CD4-positive, alpha-beta T cell treated with Interleukin-1 beta for 1 hour (primary cell): ENCODE measurements around the gene KLHDC7A.

Experiments used
- DNase-seq, 2 donors: peaks; one replicate each; pipeline ENCODE4 v3.0.0-alpha.2; 2020 to 2022

KLHDC7A gene

DNA sequence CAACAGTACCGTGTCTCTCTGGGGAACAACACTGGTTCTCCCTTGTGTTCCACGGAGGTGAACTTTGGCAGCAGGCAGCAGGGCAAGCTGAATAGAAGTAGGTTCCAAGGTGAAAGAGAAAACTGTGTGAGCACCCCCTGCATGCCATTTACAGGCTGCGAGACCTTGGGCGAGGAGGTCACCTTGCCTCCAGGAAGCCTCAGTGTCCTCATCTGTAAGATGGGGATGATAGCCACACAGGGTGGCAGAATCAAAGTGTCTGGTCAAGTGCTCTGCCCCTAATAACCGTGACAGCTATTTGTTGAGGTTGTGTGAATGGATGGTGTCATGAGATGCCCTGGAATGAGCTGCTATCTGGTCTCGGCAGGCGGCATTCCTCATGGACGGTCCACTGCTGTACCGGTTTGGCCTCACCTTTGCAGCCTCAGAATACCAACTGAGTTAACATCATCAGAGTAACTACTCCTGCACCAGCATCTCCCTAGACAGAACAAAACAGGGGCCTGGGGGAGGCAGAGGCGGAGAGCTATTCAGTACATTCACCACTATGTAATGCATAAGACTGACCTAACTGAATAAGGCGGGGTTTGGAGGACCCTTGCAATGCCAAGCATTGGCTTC, 7.4 kb upstream of the KLHDC7A start:
- DNase-seq = no peak

DNA sequence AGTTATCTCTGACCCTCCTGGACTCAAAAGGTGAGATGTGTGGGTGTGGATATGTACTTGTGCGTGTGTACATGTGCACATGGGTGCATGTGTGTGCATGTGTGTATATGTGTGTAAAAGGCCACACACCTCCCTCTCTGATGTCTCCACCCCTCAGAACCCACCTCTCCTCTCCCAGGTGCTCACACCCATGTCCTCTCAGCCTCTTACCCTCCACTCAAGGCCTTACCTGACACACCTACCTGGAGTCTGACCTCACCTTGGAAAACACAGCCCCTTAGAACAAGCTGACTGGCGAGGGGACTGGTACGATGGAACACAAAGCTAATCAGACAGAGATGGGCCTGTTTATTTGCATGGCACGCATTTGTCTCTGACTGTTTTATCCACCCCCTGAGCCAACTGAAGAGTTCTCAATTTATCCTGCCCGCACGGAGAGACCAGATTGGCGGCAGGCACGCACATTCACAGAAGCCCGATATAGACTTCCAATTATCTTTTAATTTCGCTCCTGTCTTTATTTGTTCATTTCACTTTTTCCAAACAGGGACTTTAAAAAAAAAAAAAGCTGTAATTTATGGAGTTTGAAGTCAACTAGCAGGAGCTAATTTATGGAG, 6.1 kb upstream of the KLHDC7A start:
- DNase-seq = no peak

DNA sequence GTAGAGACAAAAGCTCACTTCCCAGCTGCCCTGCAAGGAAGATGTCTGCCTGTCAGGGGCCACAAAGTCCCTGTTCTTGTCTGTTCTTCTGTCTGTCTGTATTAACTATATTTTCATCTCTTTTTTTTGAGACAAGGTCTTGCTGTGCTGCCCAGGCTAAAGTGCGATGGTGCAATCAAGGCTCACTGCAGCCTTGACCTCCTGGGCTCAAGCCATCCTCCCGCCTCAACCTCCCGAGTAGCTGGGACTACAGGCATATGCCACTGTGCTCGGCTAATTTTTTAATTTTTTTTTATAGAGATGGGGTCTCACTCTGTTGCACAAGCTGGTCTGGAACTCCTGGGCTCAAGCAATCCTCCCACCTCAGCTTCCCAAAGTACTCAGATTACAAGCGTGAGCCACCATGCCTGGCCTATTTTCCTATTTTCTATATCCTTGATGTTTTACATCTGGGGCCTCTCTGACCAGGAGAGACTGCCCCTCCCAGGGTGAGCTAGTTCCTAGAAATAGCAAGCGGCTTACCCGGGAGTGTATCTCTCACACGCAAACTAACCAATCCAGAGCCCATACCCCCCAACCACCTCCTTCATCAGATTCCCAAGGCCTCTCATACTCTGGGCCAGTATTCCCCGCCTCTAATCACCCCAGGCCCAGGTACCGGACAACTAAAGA, 5.4 kb upstream of the KLHDC7A start:
- DNase-seq = no peak

DNA sequence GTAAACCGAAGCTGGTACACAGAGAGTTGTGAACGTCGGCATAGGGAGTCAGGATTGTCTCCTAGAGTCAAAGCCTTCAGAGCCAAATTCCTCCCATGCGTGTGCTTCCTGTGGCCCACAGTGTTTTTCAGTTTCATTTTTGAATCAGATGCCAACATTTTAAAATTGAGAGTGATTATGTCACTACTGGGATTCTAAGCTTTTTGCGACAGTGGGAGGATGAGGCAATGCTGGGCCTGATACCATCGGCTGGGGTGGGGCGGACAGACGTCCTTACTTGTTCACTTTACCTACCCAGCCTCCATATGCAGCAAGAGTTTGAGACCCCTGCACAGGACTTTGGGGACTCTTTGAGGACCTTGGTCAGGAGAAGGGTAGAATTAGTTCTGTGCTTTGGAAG, 1.3 kb upstream of the KLHDC7A start:
- DNase-seq = no peak

DNA sequence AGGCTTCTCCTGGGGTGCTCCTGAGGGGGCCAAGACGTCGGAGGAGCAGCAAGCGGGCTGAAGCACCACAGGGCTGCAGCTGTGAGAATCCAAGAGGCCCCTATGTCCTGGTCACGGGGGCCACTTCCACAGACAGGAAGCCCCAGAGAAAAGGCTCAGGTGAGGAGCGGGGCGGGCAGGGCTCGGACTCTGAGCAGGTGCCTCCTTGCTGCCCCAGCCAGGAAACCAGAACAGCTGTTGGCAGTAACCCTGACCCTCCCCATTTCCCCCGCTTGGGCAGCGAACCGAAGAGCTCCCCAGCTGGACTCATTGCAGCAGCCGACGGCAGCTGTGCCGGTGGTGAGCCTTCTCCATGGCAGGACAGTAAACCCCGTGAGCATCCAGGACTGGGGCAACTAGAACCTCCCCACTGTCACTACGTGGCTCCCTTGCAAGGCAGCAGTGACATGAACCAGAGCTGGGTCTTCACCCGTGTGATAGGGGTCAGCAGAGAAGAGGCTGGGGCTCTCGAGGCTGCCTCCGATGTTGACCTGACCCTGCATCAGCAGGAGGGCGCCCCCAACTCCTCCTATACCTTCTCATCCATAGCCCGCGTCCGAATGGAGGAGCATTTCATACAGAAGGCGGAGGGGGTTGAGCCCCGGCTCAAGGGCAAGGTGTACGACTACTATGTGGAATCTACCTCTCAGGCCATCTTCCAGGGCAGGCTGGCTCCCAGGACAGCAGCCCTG, 625 bp downstream of the KLHDC7A start:
- no peak for DNase-seq

DNA sequence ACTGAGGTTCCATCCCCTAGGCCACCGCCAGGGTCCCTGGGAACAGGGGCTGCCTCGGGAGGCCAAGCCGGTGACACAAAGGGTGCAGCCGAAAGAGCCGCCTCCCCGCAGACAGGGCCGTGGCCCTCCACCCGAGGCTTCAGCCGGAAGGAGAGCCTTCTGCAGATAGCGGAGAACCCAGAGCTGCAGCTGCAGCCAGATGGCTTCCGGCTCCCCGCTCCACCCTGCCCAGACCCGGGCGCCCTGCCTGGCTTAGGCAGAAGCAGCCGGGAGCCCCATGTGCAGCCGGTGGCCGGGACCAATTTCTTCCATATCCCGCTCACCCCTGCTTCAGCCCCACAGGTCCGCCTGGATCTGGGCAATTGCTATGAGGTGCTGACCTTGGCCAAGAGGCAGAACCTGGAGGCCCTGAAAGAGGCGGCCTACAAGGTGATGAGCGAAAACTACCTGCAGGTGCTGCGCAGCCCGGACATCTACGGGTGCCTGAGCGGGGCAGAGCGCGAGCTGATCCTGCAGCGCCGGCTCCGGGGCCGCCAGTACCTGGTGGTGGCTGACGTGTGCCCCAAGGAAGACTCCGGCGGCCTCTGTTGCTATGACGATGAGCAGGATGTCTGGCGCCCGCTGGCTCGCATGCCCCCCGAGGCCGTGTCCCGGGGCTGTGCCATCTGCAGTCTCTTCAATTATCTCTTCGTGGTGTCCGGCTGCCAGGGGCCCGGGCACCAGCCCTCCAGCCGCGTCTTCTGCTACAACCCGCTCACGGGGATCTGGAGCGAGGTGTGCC, 1.4 kb downstream of the KLHDC7A start:
- DNase-seq = no peak

DNA sequence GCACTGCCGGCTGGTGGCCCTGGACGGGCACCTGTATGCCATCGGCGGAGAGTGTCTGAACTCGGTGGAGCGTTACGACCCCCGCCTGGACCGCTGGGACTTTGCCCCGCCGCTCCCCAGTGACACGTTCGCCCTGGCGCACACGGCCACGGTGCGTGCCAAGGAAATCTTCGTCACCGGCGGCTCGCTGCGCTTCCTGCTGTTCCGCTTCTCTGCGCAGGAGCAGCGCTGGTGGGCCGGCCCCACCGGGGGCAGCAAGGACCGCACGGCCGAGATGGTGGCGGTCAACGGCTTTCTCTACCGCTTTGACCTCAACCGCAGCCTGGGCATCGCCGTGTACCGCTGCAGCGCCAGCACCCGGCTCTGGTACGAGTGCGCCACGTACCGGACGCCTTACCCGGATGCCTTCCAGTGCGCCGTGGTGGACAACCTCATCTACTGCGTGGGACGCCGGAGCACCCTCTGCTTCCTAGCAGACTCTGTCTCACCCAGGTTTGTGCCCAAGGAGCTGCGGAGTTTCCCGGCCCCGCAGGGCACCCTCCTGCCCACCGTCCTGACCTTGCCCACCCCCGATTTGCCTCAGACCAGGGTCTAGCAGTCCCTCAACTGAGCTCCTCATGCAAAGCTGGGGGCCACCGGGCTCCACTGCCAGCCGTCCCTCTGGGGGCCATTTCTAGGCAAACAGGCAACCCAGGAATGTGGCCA, 2.1 kb downstream of the KLHDC7A start:
- DNase-seq = no peak

DNA sequence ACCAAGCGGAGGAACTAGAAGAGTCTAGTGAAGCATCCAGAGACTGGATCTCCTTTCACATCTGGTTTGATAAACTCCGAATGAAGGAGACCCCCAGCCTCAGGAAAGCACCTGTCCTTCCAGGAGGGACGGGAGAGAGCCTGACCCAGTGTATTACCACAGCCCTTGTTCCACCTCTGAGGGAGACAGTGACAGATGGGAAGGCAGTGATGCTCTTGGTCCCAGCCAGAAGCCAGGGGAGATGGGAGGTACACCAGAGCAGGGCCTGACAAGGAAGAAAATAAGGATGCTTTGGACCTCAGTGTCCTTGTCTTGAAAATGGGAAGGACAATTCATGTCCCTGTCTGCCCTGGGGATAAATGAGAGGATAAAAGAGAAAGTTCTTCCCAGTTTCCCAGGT, 3.5 kb downstream of the KLHDC7A start:
- DNase-seq = no peak

DNA sequence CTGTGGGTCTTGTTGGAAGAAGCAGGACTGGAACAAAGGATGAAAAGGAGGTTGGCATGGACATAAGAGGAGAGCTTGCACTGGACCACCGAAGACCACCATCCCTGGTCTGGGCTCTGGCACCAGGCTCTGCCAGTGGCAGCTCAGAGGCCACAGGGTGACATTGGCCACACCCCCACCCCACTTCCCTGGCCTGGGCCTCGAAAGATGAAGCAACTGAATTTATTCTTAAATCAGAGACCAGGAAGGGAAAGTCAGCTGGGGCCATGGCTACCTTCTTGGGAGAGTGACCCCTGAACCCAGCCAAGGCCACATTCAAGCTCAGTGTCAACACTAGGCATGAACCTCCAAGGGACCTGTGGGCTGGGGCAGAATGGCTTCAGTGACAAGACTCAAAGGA, 4.0 kb downstream of the KLHDC7A start:
- DNase-seq = no peak

DNA sequence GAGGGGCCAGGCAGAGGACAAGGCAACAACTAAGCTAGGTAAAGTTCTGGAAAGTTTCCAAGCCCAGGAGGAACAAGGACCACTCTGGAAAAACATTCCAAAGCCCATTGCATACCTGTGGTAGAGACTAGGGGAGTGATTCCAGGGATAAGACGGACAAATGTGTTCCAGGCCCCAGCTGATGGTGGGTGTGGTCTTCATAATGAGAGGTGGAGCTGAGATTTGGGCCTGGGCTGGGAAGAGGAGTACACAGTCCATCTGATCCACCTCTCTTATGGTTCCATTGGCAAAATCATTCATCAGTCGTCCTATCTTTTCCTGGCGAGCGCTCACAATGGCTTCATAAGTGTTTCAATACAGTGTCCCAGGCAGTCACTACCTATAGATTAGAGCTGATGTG, 4.5 kb downstream of the KLHDC7A start:
- DNase-seq = no peak

DNA sequence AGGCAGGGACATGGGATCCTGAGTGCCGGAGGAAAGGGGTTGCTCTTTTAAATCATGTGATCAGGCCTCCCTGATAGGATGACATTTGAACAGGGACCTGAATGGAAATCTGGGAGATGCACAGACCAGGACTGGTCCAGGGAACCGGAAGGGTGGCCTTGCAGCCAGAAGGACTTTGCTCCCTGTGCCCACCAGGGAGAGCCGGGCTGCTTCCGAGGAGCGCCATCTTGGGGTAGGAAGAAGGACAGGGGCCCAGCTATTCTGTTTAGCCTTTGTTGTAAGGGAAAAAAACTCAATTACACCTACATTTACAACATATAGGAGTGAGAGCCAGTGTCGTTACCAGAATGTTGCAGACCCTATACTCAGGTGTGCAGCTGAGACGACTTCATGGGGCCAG, 5.5 kb downstream of the KLHDC7A start:
- no peak for DNase-seq

DNA sequence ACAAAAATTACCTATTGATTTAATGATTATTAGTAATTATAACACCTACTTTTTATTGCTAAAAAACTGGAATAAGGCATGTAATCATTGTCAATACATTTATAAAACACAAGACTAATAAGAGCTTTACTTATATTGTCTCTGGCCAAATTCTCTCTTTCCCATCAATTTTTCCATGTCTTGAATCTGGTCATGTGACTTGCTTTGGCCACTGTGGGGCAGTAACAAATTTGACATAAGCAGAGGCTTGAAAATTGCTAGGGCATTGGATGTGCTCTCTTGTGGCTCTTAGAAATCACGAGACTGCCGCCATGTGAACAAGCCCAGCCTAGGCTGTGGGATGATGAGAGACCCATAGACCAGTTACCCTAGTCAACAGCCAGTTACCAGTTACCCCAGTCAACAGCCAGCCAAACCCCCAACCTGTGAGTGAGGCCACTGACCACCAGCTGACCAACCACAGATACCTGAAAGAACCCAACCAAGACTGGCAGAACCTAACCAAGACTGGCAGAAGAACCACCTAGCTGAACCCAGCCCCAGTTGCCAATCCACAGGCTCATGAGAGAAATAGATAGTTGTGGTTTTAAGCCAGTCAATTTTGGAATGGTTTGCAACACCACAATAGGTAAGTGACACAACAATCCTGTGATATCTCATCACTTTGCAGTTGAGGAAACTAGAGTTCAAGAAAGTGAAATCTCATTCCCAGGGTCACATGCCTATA, 8.8 kb downstream of the KLHDC7A start:
- DNase-seq = no peak

DNA sequence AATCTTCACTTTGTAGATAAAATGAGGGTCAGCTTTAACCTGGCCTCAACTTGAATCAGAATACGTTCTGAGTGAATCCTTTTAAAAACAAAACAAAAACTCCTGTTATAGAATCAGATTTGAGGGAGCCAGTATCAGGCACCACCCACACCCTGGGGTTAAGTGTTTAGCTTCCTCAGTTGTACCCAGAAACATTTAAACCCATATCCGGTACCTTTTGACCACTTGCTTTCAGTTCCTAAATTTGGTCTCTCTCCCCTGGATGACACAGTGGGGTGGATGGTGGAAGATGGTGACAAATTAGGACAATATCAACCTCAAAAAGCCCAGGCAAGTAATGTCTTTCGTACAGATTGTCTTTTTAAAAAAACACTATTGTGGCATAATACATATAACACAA, 10.4 kb downstream of the KLHDC7A start:
- no peak for DNase-seq

DNA sequence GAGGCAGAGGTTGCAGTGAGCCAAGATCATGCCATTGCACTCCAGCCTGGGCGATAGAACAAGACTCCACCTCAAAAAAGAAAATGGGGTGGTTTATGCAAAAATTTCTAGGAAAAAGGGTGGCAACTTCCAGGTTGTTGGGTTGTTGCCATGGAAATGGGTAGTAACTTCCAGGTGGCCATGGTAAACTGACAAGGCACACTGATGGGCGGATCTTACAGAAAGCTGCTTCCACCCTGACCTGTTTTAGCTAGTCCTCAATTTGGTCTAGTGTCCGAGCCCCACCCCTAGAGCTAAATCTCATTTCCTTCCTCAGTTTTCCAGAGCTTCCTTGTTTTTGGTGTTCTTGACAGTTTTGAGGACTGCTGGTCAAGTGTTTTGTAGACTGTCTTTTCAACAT, 13.6 kb downstream of the KLHDC7A start:
- DNase-seq = no peak

DNA sequence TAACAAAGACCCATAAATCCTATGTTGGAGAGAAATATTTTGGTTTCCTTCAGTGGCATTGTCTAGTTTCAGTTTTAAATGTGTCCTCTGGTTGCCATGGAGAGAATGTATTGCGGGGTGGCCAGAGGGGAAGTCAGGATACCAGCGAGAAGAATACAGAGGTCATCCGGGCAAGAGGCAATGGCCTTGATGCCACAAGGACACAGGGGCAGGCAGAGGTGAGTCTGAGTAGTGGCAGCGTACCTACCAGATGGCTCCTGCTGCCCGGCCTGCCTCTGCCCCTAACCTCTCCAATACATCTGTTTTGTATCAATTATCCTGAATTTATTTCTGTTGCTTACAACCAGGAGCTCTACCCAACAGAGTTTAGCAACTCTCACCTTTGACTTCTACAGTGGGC, 14.9 kb downstream of the KLHDC7A start:
- DNase-seq = no peak

DNA sequence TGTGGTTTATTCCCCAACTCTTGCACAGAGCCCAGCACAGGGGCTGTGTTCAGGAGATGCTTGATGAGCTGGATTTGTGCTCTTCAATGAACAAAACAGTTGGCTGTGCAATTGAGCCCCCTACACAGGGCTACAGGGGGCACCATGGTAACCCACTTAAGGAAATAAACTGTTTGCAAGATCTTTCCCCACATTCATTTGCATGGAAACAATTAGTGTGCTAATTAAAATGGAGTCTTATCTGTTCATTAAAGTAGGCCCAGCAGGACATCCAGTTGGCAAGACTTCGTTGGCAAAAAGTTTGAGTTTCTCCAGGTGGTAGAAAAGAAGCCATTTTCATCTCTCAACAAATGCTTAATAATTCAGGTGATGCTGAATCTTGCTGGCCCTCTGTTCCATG, 15.3 kb downstream of the KLHDC7A start:
- no peak for DNase-seq

DNA sequence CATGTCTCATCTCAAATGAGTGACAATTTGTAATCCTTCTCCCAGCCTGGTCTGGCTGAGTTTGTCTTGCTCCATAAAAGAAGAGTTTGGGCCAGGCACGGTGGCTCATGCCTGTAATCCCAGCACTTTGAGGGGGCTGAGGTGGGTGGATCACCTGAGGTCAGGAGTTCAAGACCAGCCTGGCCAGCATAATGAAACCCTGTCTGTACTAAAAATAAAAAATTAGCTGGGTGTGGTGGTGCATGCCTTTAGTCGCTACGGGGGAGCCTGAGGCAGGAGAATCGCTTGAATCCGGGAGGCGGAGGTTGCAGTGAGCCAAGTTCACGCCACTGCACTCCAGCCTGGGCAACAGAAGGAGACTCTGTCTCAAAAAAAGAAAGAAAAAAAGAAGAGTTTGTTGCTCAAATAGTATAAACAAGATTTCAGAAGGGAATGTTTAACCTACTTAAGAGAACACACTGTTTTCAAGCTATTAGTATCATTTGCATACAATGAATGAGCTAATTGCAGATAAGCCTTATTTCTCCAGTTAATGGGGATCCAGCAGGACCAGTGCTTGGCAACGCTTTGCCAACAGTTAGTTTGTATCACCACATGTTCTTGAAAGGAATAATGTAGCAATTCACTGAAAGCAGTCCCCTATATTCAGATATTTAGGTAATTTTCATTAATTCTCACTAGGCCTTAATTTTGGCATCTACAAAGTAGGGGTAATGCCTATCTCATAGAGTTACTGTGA, 15.9 kb downstream of the KLHDC7A start:
- DNase-seq = no peak

DNA sequence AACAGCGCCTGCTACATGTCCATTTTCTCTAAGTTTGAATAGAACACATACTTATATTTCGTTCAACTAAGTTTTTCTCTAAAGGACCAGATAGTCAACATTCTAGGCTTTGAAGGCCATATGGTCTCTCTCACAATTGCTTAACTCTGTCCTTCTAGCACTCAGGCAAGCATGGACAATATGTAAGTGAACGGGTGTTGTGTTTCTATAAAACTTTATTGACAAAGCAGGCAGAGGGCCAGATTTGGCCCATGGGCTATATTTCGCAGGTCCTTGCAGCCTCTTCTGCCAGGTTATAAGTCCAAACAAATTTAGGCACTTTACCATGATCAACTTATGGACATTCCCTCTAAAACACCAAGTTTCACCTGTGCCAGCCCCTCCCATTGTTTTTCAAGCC, 21.1 kb downstream of the KLHDC7A start:
- DNase-seq = no peak

DNA sequence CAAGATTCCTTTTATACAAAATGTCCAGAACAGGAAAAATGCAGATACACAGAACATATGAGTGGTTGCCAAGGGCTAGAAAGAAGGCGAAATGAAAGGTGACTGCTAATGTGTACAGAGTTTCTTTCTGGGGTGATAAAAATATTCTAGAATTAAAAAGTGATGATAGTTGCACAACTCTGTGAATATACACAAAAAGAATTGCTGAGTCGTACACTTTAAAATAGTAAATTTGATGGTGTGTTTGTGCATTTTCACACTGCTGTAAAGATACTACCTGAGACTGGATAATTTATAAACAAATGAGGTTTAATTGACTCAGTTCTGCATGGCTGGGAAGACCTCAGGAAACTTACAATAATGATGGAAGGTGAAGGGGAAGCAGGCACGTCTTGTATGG, 23.9 kb downstream of the KLHDC7A start:
- no peak for DNase-seq

DNA sequence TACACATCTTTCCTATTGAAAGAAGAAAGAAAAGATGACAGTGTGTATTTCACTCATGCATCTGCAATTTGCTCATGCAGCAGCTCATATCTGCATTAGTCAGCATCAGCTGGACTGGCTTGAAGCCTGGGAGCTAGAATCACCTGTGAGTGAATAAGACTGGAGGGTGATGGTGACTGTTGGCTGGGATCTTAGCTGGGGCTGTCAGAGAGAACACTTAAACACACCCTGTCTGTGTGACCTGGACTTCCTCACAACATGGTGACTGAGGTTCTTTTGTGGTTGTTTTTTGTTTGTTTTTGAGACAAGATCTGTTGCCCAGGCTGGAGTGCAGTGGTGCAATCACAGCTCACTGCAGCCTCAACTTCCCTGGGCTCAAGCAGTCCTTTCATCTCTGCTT, 24.9 kb downstream of the KLHDC7A start:
- DNase-seq = no peak

DNA sequence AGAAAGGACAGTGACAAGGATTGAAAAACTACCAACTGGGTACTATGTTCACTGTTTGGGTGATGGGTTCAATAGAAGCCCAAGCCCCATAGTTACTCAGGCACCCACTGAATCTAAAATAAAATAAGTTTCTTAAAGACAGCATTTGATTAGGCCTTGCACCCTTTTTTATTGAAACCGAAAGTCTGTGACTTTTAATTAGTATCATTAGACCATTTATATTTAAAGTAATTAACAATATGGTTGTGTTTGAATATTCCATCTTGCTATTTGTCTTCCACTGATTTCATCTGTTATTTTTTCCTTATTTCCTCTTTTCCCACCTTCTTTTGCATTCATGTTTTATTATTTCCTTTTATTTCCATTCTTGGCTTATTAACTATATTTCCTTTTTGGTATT, 27.4 kb downstream of the KLHDC7A start:
- DNase-seq = no peak
